IMR-90 (cell line): ENCODE measurements around the gene CPD.

Experiments
- BHLHE40 ChIP-seq: fragments of 150-350 bp; IDR thresholded peaks from 2 replicates; pipeline ENCODE4 v1.6.1; 2016; ENCODE audit warnings: mild to moderate bottlenecking, low read depth, low read length
- CEBPB ChIP-seq: IDR thresholded peaks from 2 replicates; pipeline ENCODE4 v1.6.1; 2012; ENCODE audit warnings: low read depth, low read length, improper control_type of control experiment
- CTCF ChIP-seq: conservative IDR thresholded peaks from 2 replicates; pipeline ENCODE4 v1.5.1; 2012; ENCODE audit warnings: mild to moderate bottlenecking, low read depth, low read length, improper control_type of control experiment
- MAZ ChIP-seq: IDR thresholded peaks from 2 replicates; pipeline ENCODE4 v1.6.1; 2012; ENCODE audit warnings: low read depth, mild to moderate bottlenecking, low read length, improper control_type of control experiment, moderate library complexity, borderline replicate concordance
- MXI1 ChIP-seq: IDR thresholded peaks from 2 replicates; pipeline ENCODE4 v1.6.1; 2012; ENCODE audit warnings: low read depth, mild to moderate bottlenecking, low read length, moderate library complexity, borderline replicate concordance
- RAD21 ChIP-seq: IDR thresholded peaks from 2 replicates; pipeline ENCODE4 v1.6.1; 2012; ENCODE audit warnings: low read length, improper control_type of control experiment
- RFX5 ChIP-seq: IDR thresholded peaks from 2 replicates; pipeline ENCODE4 v1.8.0; 2012; ENCODE audit warnings: low read depth, mild to moderate bottlenecking, low read length, moderate library complexity
- SMC3 ChIP-seq: fragments of 150-350 bp; IDR thresholded peaks from 2 replicates; pipeline ENCODE4 v1.6.1; 2016; ENCODE audit warnings: low read depth, mild to moderate bottlenecking, antibody characterized with exemption, low read length, moderate library complexity

- no peak for TF ChIP-seq CTCF
- no peak for TF ChIP-seq SMC3
- TF ChIP-seq RFX5, result no peak
- TF ChIP-seq BHLHE40, result no peak
- TF ChIP-seq MAZ, result no peak
- no peak for TF ChIP-seq RAD21
- no peak for TF ChIP-seq MXI1
- no peak for TF ChIP-seq CEBPB
These were observed 89.7 kb downstream of the CPD start for GRCh38 chr17:30468465-30468864.
